ENCODE results near the gene UBE3C. TPM values are rescaled to one million over a fixed set of nuclear protein-coding genes. Genes with fewer than 3 reads are reported as not detected.

UBE3C gene
- total and polyA plus RNA-seq, 2 donors (not counting 3 experiments of a cell fraction or from before 2014, with no cell fraction given): 45.1 to 77.3 TPM

GRCh38 chr7:157111311-157111710 is 27.4 kb upstream of the UBE3C start:
- DNase-seq (ENCODE audit: low read depth, low spot score) (no peak), FAIRE-seq (no peak)
- H3K4me3 ChIP-seq (replicated peaks in 1 of 3; ENCODE audit: insufficient read depth in 1 of 3, low read depth in 1 of 3, low read length in 3 of 3): no peak overlapping the region
- dilution Hi-C loops (cut with MboI; ENCODE audit: extremely low pct_ligation_motif_present, low sequenced_read_pairs) (no loop called here), intact Hi-C loops (cut with micrococcal nuclease) (no loop called here)
- H3K4me2 ChIP-seq (ENCODE audit: insufficient read depth, low read length): no peak overlapping the region
- CTCF ChIA-PET: no interaction called here
- BruUV-seq (replicated peaks): no TSS peak
- no peaks in the 10 kb centered on the region for H3K4me1 ChIP-seq (ENCODE audit: control insufficient read depth, extremely low read depth, insufficient read depth, low read length)
- H3K9ac ChIP-seq (replicated peaks; ENCODE audit: extremely low read depth, insufficient read depth, low read length): no peak overlapping the region
- H3K79me2 ChIP-seq (ENCODE audit: control insufficient read depth, insufficient read depth, low read length): no peaks in the 10 kb centered on the region
- H3K36me3 ChIP-seq (ENCODE audit: control insufficient read depth in 2 of 2, extremely low read depth in 1 of 2, insufficient read depth in 2 of 2, low read length in 2 of 2): no peaks in the 10 kb centered on the region
- no peak for TF ChIP-seq POLR2A (IDR thresholded peaks at IDR 0.05; ENCODE audit: low read depth, low read length)
- no peak for TF ChIP-seq POLR2AphosphoS5 (IDR thresholded peaks at IDR 0.05; ENCODE audit: insufficient read depth, low read depth, low read length)
- no peak for TF ChIP-seq EZH2 (IDR thresholded peaks at IDR 0.05; ENCODE audit: borderline replicate concordance, low read depth, low read length, severe bottlenecking)
- no peak for TF ChIP-seq FOS (IDR thresholded peaks at IDR 0.05; ENCODE audit: borderline replicate concordance, insufficient read depth, low read length)
- TF ChIP-seq JUN (IDR thresholded peaks at IDR 0.05; ENCODE audit: borderline replicate concordance, insufficient read depth, insufficient read length, low read depth): no peak
- TF ChIP-seq MAX (IDR thresholded peaks at IDR 0.05; ENCODE audit: insufficient read depth, insufficient read length): no peak
- no peak for TF ChIP-seq MYC (IDR thresholded peaks at IDR 0.05; ENCODE audit: low read depth, low read length)
- no peak for TF ChIP-seq CTCF (IDR thresholded peaks at IDR 0.05; ENCODE audit: extremely low read depth in 1 of 2, insufficient read depth in 1 of 2, low read depth in 1 of 2, low read length in 2 of 2)
- TF ChIP-seq GATA2 (IDR thresholded peaks at IDR 0.05; ENCODE audit: insufficient read depth, insufficient read length, low read depth, low read length): no peak
- H3K27ac ChIP-seq (ENCODE audit: insufficient read depth, low read depth, low read length): no peak overlapping the region
- H3K27me3 ChIP-seq (ENCODE audit: control insufficient read depth in 2 of 2, insufficient read depth in 2 of 2, low read length in 2 of 2): no peaks in the 10 kb centered on the region
- H2AFZ ChIP-seq (ENCODE audit: low read depth, low read length): no peak overlapping the region
- no peaks in the 10 kb centered on the region for H4K20me1 ChIP-seq (replicated peaks; ENCODE audit: control insufficient read depth, extremely low read depth, insufficient read depth, low read length)
- POLR2A ChIA-PET: no interaction called here
- no peaks in the 10 kb centered on the region for H3K9me1 ChIP-seq (replicated peaks; ENCODE audit: control insufficient read depth, extremely low read depth, insufficient read depth, low read length)
- H3K9me3 ChIP-seq (replicated peaks; ENCODE audit: control insufficient read depth, insufficient read depth, low read length): no peaks in the 10 kb centered on the region

Measured in endothelial cell of umbilical vein (primary cell).